GM21360 (cell line): ENCODE measurements around the gene ENTREP1.

Experiments
- ATAC-seq: cut with Tn5 transposase; IDR thresholded peaks from one replicate; pipeline ENCODE4 v1.9.1; 2021; ENCODE audit warnings: mild to moderate bottlenecking, moderate library complexity; ENCODE audit not compliant: unreplicated experiment

The ENTREP1 gene

DNA sequence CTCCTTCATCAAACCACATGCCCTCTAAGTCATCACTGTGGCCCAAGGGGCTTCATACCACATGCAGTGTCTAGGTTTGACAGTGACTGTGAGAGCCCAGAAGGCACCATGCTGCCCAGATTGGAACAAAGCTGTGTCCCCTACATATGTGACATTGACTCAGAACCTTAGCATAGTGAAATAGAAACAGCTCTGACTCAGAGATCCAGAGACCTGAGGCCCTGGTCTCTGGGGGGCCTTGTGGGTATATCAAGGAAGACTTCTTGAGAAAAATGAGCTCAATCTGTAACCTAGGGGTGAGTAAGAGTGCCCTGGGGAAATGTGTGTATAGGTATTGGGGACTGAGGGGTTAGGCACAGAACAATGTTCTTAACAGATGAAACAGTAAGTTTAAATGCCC, 7.1 kb upstream of the ENTREP1 start:
- ATAC-seq, result peak; percentile 72

DNA sequence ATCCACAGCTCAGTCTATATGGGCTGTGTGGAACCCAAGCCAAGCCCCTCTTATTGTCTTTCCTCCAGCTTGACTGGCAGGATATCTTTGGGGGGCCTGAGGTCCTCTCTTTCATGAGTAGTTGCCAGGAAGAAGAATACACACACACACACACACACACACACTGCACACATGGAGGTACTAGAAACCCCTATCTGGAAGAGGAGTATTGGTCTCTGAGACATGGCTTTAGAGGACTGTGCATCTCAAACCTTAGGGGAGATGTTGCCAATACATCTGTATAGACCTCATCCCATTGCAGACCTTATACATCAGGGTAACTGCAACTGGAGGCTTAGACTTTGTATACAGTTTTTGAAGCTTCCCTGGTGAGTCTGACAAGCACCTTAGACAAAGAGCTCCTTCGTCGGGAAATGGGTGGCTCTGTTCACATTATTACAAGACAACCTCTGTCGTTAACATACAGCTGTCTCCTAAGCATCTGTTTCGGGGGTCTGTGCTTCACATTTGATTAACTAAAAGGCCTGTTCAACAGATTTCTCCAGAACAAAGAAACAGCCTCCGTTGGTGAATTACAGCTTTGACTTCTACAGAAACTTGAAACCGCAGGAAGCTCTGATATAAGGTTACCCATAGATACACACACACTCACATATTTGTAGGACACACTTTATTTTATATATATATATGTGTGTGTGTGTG, 5.5 kb upstream of the ENTREP1 start:
- ATAC-seq, result no peak

GRCh38 chr9:69322256-69322655, 2.8 kb upstream of the ENTREP1 start:
- no peak for ATAC-seq

GRCh38 chr9:69323861-69324260, 1.2 kb upstream of the ENTREP1 start:
- ATAC-seq, result no peak

GRCh38 chr9:69325409-69326212, 596 bp downstream of the ENTREP1 start:
- ATAC-seq, result no peak

- ATAC-seq, result no peak
Measured at GRCh38 chr9:69326261-69326660, 1.2 kb downstream of the ENTREP1 start.

- no peak for ATAC-seq
Measured at GRCh38 chr9:69330580-69330979, 5.6 kb downstream of the ENTREP1 start.

GRCh38 chr9:69331444-69331843, 6.4 kb downstream of the ENTREP1 start:
- no peak for ATAC-seq

- ATAC-seq, result no peak
Measured at GRCh38 chr9:69332067-69332685, 7.2 kb downstream of the ENTREP1 start.

- ATAC-seq, result no peak
Measured at GRCh38 chr9:69333716-69334115, 8.7 kb downstream of the ENTREP1 start.

DNA sequence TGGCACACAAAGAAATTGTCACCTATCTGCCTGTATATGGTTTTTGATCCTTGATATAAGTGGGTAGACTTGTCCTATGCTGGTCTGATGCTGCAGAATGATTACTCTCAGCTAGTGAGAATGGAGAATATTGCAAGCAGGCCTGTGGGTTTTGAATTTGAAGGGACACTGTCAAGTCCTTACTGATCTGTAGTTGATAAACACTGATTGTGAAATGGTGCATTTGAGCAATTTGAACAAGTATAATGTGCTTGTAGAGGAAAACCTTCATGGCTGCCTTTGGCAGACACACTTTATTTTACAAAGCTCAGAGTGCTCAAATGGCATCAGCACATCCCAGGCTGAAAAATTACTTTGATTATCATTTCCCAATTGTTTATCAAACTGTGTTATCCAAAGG, 9.3 kb downstream of the ENTREP1 start:
- no peak for ATAC-seq

DNA sequence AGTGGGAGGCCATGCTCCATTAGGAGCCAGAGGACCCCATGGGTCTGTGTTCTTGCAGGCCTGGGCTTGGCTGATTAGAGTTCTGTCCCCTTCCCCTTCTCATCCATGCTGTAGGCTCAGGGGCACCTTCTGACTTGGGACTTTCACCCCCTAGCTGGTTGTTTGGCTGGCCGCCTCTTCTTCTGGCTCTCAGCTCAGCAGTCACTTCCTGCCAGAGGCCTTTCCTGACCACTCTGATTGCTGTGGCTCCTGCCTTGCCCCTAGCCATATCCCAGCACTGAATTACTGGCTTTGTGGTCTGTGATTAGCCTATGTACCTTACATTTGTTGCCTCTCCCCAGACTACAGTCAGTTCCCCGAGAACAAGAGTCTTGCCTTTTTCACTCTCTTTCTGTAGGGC, 14.6 kb downstream of the ENTREP1 start:
- no peak for ATAC-seq

GRCh38 chr9:69340631-69341030, 15.6 kb downstream of the ENTREP1 start:
- no peak for ATAC-seq

- no peak for ATAC-seq
Measured at GRCh38 chr9:69342769-69343168, 17.8 kb downstream of the ENTREP1 start.

DNA sequence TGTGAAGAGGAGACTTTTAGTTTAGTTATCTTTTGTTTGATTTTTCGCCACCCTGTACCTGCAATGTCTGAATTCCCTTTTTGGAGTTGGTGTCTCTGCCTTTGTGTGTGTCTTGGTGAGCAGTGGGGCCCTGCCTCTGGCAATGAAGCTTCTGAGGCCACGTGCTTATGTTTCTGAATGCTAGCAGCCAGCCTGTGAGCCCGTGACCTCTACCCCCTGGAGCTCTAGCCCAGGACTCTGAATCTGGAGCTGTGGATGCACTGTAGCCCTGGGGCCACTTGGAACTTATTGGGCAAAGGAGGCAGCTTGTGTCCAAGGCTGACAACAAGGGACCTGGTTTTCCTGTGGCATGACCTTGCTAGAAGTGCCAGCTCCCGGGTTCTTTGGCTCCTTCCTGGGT, 19.4 kb downstream of the ENTREP1 start:
- no peak for ATAC-seq

GRCh38 chr9:69346596-69347390, 21.8 kb downstream of the ENTREP1 start:
- ATAC-seq, result no peak

GRCh38 chr9:69347607-69348006, 22.6 kb downstream of the ENTREP1 start:
- no peak for ATAC-seq

- no peak for ATAC-seq
Measured at GRCh38 chr9:69351227-69351626, 26.2 kb downstream of the ENTREP1 start.

GRCh38 chr9:69355232-69355631, 30.2 kb downstream of the ENTREP1 start:
- no peak for ATAC-seq

DNA sequence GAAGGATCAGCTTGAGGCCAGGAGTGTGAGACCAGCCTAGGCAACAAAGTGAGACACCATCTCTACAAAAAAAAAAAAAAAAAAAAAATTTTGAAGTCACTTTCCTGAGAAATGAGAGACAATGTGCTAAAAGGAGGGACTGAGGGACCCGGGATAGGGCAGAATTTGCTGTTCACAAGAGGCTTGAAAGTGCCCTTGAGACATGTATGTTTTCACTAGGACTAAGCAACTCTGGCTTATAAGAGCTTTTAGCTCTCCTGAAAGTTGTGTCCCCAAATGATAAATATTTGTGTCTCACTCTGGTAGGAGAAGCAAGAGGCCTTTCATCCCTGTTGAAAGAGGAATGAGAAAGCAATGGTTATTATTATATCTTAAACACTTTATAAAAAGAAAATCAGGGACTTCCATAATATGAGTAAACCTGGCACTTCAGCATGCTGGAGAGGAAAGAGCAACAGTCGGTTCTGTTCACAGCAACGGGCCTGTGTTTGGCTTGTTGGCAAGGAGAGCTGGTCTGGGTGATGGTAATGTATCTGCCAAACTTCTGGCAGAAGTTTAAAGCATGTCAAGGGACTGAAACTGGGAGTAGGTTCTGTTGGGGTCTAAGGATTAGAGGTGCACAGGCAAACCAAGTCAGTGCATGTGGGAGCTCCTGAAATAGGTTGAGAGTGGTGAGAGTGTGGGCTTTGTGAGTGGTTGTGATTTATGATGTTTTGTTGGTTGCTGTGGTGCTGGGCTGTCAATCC, 32.2 kb downstream of the ENTREP1 start:
- no peak for ATAC-seq
